ENCODE data around the gene FAN1. TPM values are rescaled to one million over a fixed set of nuclear protein-coding genes. Genes with fewer than 3 reads are reported as not detected.

Gene FAN1
- total and polyA plus RNA-seq, 2 donors (not counting 1 experiment from before 2014, with no cell fraction given): 10.6 to 21.3 TPM

DNA sequence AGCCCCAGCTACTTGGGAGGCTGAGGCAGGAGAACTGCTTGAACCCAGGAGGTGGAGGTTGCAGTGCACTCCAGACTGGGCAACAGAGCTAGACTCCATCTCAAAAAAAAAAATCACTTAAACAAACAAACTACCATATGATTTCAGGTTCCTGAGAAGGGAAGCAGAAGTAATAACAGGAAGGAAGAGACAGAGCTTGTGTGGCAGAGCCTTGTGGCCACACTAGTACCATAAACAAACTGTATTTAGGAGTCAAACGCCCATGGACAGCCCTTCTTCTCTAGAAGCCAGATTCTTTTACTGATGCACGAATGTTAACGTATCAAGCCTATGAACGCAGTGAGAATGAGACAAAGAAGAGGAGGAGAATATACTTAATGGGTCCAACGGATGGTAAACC, 75.7 kb downstream of the FAN1 start:
- Histone ChIP-seq H3K4me2 (replicated peaks; ENCODE audit: low read depth, low read length, poor library complexity, severe bottlenecking) (peak overlapping the region; percentile 59), H3K27me3 (replicated peaks in 1 of 4; ENCODE audit: control extremely low read depth in 1 of 4, control insufficient read depth in 3 of 4, insufficient read depth in 4 of 4, low read length in 3 of 4) (no peaks in the 10 kb centered on the region), H3K36me3 (replicated peaks in 1 of 2; ENCODE audit: control extremely low read depth in 1 of 2, control insufficient read depth in 1 of 2, extremely low read depth in 1 of 2, insufficient read depth in 2 of 2, low read length in 1 of 2) (peaks cover 7 to 55% of the 10 kb centered on the region in 2 experiments), H3K4me3 (ENCODE audit: control extremely low read depth in 1 of 5, extremely low read depth in 1 of 5, insufficient read depth in 1 of 5, low read depth in 2 of 5, low read length in 4 of 5) (peak overlapping the region in 1 of 5 experiments; percentile 43), H3K79me2 (ENCODE audit: control insufficient read depth, insufficient read depth, low read length) (peaks cover 96% of the 10 kb centered on the region), H3K4me1 (ENCODE audit: control insufficient read depth in 2 of 2, insufficient read depth in 2 of 2, low read length in 2 of 2) (peaks cover 50 to 57% of the 10 kb centered on the region in 2 donors), H3K9me3 (ENCODE audit: control extremely low read depth in 1 of 3, control insufficient read depth in 2 of 3, insufficient read depth in 1 of 3, low read length in 2 of 3) (peaks cover 0 to 5% (median 0%) of the 10 kb centered on the region in 3 donors), H2AFZ (ENCODE audit: insufficient read depth, low read depth, low read length, poor library complexity, severe bottlenecking) (no peak overlapping the region), H3K9ac (ENCODE audit: low read length) (peak overlapping the region; percentile 24), H3K27ac (ENCODE audit: low read length in 2 of 2) (peak overlapping the region; percentile 18 to 58), H4K20me1 (ENCODE audit: control insufficient read depth, insufficient read depth, low read length, poor library complexity, severe bottlenecking) (peaks cover 52% of the 10 kb centered on the region)
- ChIA-PET POLR2A (no interaction called here), CTCF (interaction anchor here (0.6 to 3.5 kb wide), 5 partner anchors 9 to 455 kb away, joined by 3 to 16 read pairs (median 6); no protein-coding TSS in a partner anchor)
- TF ChIP-seq, protein P1, sequence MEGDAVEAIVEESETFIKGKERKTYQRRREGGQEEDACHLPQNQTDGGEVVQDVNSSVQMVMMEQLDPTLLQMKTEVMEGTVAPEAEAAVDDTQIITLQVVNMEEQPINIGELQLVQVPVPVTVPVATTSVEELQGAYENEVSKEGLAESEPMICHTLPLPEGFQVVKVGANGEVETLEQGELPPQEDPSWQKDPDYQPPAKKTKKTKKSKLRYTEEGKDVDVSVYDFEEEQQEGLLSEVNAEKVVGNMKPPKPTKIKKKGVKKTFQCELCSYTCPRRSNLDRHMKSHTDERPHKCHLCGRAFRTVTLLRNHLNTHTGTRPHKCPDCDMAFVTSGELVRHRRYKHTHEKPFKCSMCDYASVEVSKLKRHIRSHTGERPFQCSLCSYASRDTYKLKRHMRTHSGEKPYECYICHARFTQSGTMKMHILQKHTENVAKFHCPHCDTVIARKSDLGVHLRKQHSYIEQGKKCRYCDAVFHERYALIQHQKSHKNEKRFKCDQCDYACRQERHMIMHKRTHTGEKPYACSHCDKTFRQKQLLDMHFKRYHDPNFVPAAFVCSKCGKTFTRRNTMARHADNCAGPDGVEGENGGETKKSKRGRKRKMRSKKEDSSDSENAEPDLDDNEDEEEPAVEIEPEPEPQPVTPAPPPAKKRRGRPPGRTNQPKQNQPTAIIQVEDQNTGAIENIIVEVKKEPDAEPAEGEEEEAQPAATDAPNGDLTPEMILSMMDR (IDR thresholded peaks at IDR 0.05): no peak
- TF ChIP-seq EZH2 (IDR thresholded peaks at IDR 0.05; ENCODE audit: borderline replicate concordance, insufficient read depth, low read depth, low read length, poor library complexity, severe bottlenecking): no peak
- no CpG with 5 or more reads among the region's 5 CpGs for WGBS (ENCODE audit: insufficient coverage)
- ATAC-seq (ENCODE audit: low read depth) (peak; percentile 67), DNase-seq (peak; percentile 41)
- Mint-ChIP-seq H3K9me3 (ENCODE audit: insufficient read depth) (no peaks in the 10 kb centered on the region), H3K4me3 (peak overlapping the region; percentile 65), H3K27me3 (no peaks in the 10 kb centered on the region), H3K27ac (peak overlapping the region; percentile 83), H3K4me1 (peaks cover 75% of the 10 kb centered on the region)
- intact Hi-C loops (cut with micrococcal nuclease): loop anchor here (5.0 kb wide), 2 partner anchors 33 to 148 kb away; no protein-coding TSS in a partner anchor

GRCh38 chr15:30984118-30984517, 80.4 kb downstream of the FAN1 start:
- no peak for ATAC-seq (ENCODE audit: low read depth)
- Histone ChIP-seq H3K36me3 (replicated peaks in 1 of 2; ENCODE audit: control extremely low read depth in 1 of 2, control insufficient read depth in 1 of 2, extremely low read depth in 1 of 2, insufficient read depth in 2 of 2, low read length in 1 of 2) (peaks cover 9 to 73% of the 10 kb centered on the region in 2 experiments), H3K27ac (ENCODE audit: low read length in 2 of 2) (peak overlapping the region in 1 of 2 donors; percentile 67), H3K4me2 (replicated peaks; ENCODE audit: low read depth, low read length, poor library complexity, severe bottlenecking) (peak overlapping the region; percentile 56), H4K20me1 (ENCODE audit: control insufficient read depth, insufficient read depth, low read length, poor library complexity, severe bottlenecking) (peaks cover 61% of the 10 kb centered on the region), H3K4me1 (ENCODE audit: control insufficient read depth in 2 of 2, insufficient read depth in 2 of 2, low read length in 2 of 2) (peaks cover 61 to 68% of the 10 kb centered on the region in 2 donors), H3K9me3 (ENCODE audit: control extremely low read depth in 1 of 3, control insufficient read depth in 2 of 3, insufficient read depth in 1 of 3, low read length in 2 of 3) (peaks cover 0 to 4% (median 0%) of the 10 kb centered on the region in 3 donors), H3K9ac (ENCODE audit: low read length) (peak overlapping the region; percentile 44), H2AFZ (ENCODE audit: insufficient read depth, low read depth, low read length, poor library complexity, severe bottlenecking) (no peak overlapping the region), H3K79me2 (ENCODE audit: control insufficient read depth, insufficient read depth, low read length) (peaks cover 98% of the 10 kb centered on the region), H3K4me3 (ENCODE audit: control extremely low read depth in 1 of 5, extremely low read depth in 1 of 5, insufficient read depth in 1 of 5, low read depth in 2 of 5, low read length in 4 of 5) (peak overlapping the region in 2 of 5 experiments; percentile 26 to 36), H3K27me3 (replicated peaks in 1 of 4; ENCODE audit: control extremely low read depth in 1 of 4, control insufficient read depth in 3 of 4, insufficient read depth in 4 of 4, low read length in 3 of 4) (no peaks in the 10 kb centered on the region)
- CTCF ChIA-PET: interaction anchor here (0.8 to 2.6 kb wide), 2 partner anchors 16 to 146 kb away, joined by 3 to 21 read pairs; no protein-coding TSS in a partner anchor
- no peaks in the 10 kb centered on the region for H3K27me3 Mint-ChIP-seq
- peak overlapping the region; percentile 75 for H3K4me3 Mint-ChIP-seq
- 100% methylated on average over 2 of the region's 3 CpGs for WGBS (ENCODE audit: insufficient coverage)
- intact Hi-C loops (cut with micrococcal nuclease): no loop called here
- H3K4me1 Mint-ChIP-seq: peaks cover 80% of the 10 kb centered on the region
- no peaks in the 10 kb centered on the region for H3K9me3 Mint-ChIP-seq (ENCODE audit: insufficient read depth)
- POLR2A ChIA-PET: no interaction called here
- DNase-seq: no peak
- H3K27ac Mint-ChIP-seq: peak overlapping the region; percentile 26
- no peak for TF ChIP-seq EZH2 (IDR thresholded peaks at IDR 0.05; ENCODE audit: borderline replicate concordance, insufficient read depth, low read depth, low read length, poor library complexity, severe bottlenecking)
- TF ChIP-seq, protein P1 (IDR thresholded peaks at IDR 0.05): no peak

All from B cell (primary cell).